ENCODE data around the gene UXS1. TPM values are rescaled to one million over a fixed set of nuclear protein-coding genes. Genes with fewer than 3 reads are reported as not detected.

Gene UXS1
- total RNA-seq, 2 donors from 2014 or later, result 31.0 to 34.4 TPM

DNA sequence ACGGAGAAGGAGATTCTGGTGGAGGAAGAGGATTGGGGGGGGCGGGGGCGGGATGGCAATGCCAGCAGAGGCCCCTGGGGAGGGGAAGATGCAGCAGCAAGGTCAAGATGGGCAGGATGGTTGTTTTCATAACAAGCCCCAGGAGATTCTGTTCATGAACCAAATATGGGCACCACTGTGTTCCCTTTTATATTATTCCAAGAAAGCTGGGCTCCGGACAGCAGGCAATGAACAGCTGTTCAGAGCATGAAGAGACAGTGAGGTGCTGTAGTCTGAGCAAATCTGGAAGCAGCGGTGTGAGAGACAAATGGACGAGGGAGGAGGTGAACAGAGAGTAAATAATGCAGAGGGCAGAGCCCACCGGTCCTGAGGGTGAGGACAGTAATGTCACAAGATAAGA lies 20.0 kb downstream of the UXS1 start:
- no peak overlapping the region for H3K4me3 ChIP-seq
- intact Hi-C loops (cut with DNase I), result no loop called here
- no peaks in the 10 kb centered on the region for H3K27me3 ChIP-seq
- no peaks in the 10 kb centered on the region for H3K4me1 ChIP-seq
- H3K27ac ChIP-seq, result no peak overlapping the region
- no peak overlapping the region for H3K9ac ChIP-seq (ENCODE audit: low read depth in 2 of 2, low read length in 2 of 2)
- no peak for TF ChIP-seq CTCF (IDR thresholded peaks at IDR 0.05)
- H3K36me3 ChIP-seq, result no peaks in the 10 kb centered on the region
- DNase-seq, result no peak
- no peaks in the 10 kb centered on the region for H3K9me3 ChIP-seq

- DNase-seq, result no peak
- Histone ChIP-seq H3K36me3 (no peaks in the 10 kb centered on the region), H3K4me3 (no peak overlapping the region), H3K9me3 (no peaks in the 10 kb centered on the region), H3K9ac (ENCODE audit: low read depth in 2 of 2, low read length in 2 of 2) (no peak overlapping the region), H3K27me3 (no peaks in the 10 kb centered on the region), H3K4me1 (no peaks in the 10 kb centered on the region), H3K27ac (no peak overlapping the region)
- intact Hi-C loops (cut with DNase I), result no loop called here
- TF ChIP-seq CTCF (IDR thresholded peaks at IDR 0.05), result no peak
Measured at GRCh38 chr2:106172649-106173048, 21.5 kb downstream of the UXS1 start.

- no peak for TF ChIP-seq CTCF (IDR thresholded peaks at IDR 0.05)
- DNase-seq, result no peak
- Histone ChIP-seq H3K4me3 (no peak overlapping the region), H3K9ac (ENCODE audit: low read depth in 2 of 2, low read length in 2 of 2) (no peak overlapping the region), H3K27me3 (no peaks in the 10 kb centered on the region), H3K4me1 (no peaks in the 10 kb centered on the region), H3K36me3 (no peaks in the 10 kb centered on the region), H3K9me3 (no peaks in the 10 kb centered on the region), H3K27ac (no peak overlapping the region)
- intact Hi-C loops (cut with DNase I), result no loop called here
Measured at GRCh38 chr2:106168657-106169056, 25.4 kb downstream of the UXS1 start.

DNA sequence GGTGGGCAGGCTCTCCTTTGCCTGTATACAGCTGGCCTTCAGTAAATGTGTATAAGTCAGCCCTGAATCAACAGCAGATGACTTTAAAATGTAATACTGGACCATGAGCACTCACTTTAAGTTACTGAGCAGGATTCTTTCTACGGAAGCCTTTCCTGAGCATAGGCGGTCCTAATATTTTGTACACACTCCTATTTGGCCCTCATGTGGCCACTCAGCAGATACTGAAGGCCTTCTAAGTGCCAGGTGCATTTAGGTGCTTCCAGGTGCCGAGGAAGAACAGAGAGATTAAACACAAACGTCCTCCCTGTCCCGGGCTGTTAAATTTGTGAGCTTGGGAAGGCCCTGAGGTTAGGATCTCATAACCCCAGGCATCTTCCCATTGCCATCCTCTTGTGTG lies 27.0 kb downstream of the UXS1 start:
- Histone ChIP-seq H3K9ac (ENCODE audit: low read depth in 2 of 2, low read length in 2 of 2) (no peak overlapping the region), H3K36me3 (no peaks in the 10 kb centered on the region), H3K27me3 (no peaks in the 10 kb centered on the region), H3K9me3 (no peaks in the 10 kb centered on the region), H3K27ac (no peak overlapping the region), H3K4me1 (no peaks in the 10 kb centered on the region), H3K4me3 (no peak overlapping the region)
- intact Hi-C loops (cut with DNase I), result no loop called here
- no peak for TF ChIP-seq CTCF (IDR thresholded peaks at IDR 0.05)
- DNase-seq, result no peak

- Histone ChIP-seq H3K9me3 (no peaks in the 10 kb centered on the region), H3K4me1 (no peaks in the 10 kb centered on the region), H3K9ac (ENCODE audit: low read depth in 2 of 2, low read length in 2 of 2) (no peak overlapping the region), H3K27ac (no peak overlapping the region), H3K36me3 (no peaks in the 10 kb centered on the region), H3K4me3 (no peak overlapping the region), H3K27me3 (no peaks in the 10 kb centered on the region)
- DNase-seq, result no peak
- TF ChIP-seq CTCF (IDR thresholded peaks at IDR 0.05), result no peak
- intact Hi-C loops (cut with DNase I), result no loop called here
Measured at GRCh38 chr2:106165561-106165960, 28.5 kb downstream of the UXS1 start.

- no peak overlapping the region for H3K27ac ChIP-seq
- TF ChIP-seq CTCF (IDR thresholded peaks at IDR 0.05), result no peak
- intact Hi-C loops (cut with DNase I), result no loop called here
- H3K27me3 ChIP-seq, result no peaks in the 10 kb centered on the region
- H3K36me3 ChIP-seq, result no peaks in the 10 kb centered on the region
- H3K4me3 ChIP-seq, result no peak overlapping the region
- H3K9ac ChIP-seq (ENCODE audit: low read depth in 2 of 2, low read length in 2 of 2), result no peak overlapping the region
- H3K9me3 ChIP-seq, result no peaks in the 10 kb centered on the region
- H3K4me1 ChIP-seq, result no peaks in the 10 kb centered on the region
- no peak for DNase-seq
Measured at GRCh38 chr2:106165029-106165428, 29.1 kb downstream of the UXS1 start.
